GM15510 (cell line): ENCODE data around the gene LAMTOR4.

Experiments used
- POLR2A ChIP-seq: IDR thresholded peaks from 3 replicates; pipeline ENCODE4 v1.6.1; 2011; ENCODE audit warnings: borderline replicate concordance; ENCODE audit not compliant: insufficient read length; ENCODE audit errors: extremely low read depth

The LAMTOR4 gene

DNA sequence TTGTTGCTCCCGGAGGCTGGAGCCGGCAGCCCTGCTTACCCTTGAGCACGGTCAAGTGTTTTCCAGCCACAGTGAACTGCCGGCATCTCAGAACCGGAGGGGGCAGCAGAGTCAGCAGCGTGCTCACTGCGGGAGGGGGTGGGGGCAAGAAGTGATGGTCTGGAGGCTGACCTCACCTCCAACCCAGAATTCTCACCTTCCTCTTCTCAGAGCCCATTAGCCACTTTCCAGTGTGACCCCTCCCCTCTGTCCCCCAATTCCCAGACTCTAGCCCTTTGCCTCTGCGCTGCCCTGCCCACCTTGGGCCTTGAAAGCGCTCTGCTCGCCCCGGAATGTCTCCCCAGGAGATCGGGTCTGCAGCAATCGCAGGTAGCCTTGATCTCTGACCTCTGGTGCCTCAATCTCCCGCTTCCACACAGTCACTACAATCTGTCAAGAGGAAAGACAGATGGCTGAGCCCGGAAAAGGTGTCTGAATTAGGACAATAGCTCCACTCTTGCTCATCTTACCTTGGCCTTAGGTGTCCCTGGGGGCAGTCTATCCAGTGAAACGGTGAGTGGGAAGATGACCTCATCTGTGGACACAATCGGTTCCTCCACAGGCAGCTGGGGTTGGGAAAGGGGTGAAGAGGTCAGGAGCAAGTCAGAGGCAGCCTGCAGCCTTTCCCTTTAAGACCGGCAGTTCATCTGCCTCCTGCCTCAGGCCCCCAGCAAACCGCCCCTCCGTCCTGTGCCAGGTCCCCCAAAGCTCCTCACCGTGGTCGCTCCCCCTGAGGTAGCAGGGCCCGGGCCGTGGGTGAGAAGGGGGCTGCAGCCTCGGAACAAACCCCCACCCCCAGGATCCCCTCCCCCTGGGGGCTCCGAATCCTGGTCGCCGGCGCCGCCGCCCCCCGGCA, 8.9 kb downstream of the LAMTOR4 start:
- TF ChIP-seq POLR2A = no peak

DNA sequence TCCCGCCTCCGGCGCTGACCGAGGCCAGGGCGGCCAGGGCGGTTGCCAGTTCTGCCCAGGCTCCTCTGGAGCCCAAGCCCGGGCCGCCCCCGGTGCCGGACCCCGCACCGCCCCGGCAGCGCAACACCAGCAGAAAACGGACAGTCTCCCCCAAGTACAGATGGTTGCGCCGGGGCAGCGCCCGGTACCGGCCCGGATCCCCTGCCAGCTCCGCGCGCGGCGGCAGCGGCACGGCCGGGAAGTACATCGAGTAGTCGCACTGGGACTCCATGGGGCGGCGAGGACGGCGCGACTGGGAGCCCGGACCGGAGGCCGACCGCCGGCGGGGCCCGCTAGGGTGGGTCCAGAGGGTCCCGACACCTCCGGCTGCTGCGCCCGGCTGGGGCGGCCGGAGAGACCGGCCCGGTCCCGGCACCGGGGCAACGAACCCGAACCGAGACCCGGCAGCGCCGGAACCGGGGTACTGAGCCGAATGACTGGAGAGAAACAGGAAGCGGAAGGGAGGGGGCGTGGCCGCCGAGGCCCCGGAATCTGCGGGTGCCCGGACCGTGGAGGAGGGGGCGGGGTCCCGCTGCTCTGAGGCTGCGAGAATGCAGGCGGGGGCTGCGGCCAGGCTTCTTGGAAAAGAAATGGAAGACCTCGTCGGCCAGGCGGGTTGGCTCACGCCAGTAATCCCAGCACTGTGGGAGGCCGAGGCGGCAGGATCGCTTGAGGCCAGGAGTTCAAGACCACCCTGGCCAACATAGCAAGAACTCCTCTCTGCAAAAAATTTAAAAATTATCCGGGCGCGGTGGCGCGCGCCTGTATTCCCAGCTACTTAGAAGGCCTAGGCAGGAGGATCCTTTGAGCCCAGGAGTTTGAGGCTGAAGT, 9.7 kb downstream of the LAMTOR4 start, which contains the start of gene TRAPPC14:
TRAPPC14 (minus strand) TSS at position 495 of the 870 bp plus-strand sequence; CDS start at position 271, 224 bp downstream.
- peak; percentile 76 for TF ChIP-seq POLR2A

DNA sequence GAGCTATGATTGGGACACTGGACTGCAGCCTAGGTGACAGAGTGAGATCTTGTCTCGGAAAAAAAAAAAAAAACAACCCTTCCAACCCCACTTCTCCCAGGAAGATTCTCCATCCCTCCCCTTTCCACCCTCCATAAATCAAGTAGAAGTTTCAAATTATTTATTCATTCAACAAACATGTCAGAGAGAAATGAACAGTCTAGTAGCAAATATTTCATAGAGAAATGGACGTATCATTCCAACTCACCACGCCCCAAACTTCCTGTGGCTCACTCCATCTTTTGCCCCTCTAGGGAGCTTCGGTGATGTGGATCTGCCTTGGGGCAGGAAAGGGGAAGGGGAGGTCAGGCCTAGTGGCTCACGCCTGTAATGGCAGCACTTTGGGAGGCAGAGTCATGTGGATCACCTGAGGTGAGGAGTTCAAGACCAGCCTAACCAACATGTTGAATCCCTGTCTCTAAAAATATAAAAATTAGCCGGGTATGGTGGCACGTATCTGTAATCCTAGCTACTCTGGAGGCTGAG, 10.4 kb downstream of the LAMTOR4 start:
- no peak for TF ChIP-seq POLR2A

DNA sequence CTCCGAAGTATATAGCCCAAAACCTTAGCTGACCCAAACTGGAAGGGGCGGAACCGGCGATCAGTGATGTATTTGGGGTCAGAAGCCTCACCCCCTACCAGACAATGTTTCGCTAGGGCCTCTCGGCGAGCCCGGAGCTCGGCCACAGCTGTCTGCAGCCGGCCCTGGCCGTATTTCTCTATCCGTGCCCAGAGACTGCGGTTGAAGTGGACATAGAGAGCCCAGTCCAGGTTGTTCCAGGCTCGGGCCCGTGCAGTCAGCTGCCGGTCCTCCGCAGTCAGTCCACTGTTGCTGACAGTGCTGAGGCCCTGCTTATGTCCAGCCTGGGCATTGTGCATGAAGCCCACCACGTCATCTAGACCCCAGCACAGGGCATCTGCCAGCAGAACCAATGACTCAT, 11.3 kb downstream of the LAMTOR4 start:
- TF ChIP-seq POLR2A = no peak

DNA sequence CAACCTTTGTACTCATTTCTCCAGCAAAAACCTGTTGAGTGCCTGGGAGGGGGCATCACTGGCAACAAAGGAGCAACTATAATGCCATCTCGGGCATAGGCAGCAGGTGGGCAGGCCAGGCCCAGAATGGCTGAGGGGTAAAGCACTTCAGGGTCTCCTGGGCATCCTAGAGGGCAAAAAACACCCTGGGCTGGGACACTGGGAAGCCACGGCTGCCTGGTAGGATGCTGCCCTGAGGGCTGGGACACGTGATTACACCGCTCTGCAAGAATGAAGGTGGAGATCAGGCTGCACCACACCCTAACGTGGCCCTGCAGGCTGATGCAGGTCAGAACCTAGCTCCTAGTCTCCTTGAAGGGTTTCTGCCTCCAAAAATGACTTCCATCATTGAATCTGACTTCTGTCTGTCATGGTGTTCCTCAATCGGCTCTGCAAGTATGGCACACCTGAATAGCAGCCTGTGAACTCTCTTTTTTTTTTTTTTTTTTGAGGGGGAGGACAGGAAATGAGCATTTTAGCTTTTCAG, 14.4 kb downstream of the LAMTOR4 start:
- no peak for TF ChIP-seq POLR2A

DNA sequence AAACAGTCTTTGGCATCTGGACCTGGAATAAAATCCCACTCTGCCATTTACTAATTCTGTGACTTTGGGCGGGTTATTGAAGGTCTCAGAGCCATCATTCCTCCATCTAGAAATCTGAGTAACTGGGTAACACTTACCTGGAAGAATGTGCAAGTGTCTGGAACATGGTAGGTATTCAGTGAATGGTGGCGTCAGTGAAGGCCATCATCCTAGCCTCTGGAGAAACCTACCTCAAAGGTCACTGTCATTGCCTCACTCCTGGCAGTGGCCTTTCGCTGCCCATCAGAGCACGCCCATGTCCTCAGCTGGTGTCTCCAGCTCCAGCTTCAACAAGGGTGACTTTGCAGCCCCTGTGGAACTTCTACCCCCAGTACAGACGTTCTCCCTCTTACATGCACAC, 15.2 kb downstream of the LAMTOR4 start:
- no peak for TF ChIP-seq POLR2A

DNA sequence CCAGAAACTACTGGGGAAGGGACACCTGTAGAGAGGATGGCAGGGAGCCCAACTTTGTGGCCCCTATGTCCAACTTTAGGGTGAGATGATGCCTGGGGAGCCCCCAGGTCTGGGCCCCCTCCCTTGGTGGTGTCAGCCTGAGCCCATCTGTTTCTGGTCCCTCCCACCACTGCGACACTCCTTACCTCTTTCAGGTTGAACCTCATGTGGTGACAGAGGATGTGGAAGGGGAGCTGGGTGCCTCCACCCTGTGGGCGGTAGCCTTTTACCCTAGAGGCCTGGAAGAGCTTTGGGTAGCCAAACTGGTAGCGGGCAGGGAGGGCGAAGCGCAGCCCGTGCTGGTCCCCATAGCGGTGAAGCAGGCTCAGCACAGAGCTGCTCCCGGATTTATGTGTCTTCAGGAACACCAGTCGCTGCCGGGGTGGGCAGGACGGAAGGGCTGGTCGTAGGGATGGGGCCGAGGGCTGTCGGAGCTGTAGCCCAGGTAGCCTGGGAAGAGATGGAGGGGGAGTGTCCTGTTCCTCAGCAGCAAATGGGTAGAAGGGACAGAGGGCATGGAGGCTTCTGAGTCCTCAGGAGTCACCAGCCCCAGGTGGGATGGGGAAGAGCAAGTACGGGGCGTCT, 17.7 kb downstream of the LAMTOR4 start:
- TF ChIP-seq POLR2A = no peak

DNA sequence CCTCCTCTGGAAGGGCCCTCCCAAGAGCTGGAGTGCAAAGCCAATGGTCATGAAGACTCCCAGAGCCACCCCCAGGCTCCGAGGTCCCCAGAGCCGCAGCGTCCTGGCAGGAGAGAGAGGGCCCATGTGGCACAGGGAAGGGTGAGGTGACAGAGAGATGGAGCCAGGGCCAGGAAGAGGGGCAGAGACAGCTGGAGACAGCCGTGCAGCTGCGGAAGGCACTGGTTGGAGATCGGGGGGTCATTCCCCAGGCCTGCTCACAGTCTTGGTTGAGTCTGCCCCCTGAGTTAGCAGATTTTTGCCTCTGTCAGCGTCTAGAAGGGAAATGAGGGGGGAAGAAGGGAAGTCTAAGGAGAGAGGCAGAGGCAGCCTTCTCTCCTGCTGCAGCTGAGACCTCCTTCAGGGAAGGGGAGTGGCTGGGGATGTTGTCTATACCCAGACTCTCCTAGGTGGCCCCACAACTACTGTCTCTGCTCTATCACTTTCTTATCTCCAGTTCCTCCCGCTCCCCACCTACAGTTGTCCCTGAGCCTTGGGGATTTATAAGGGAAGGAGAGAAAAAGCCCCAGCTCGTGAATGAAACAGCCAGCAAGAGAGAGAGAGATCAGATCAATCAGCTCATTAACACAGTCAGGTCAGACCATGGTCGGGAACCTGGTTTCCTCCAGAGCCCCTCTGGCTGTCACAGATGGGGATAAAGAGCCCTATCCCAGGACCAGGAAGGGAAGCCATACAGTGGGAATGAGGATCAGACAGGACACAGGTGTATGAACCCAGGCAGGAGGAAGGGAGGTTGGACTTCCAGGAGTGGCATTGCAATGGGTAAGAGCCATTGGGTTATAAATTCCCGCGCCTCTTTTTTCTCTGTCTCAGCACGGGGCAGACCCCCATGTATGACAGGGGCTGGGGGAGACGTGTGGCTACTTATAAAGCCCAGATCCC, 18.5 kb downstream of the LAMTOR4 start:
- no peak for TF ChIP-seq POLR2A

DNA sequence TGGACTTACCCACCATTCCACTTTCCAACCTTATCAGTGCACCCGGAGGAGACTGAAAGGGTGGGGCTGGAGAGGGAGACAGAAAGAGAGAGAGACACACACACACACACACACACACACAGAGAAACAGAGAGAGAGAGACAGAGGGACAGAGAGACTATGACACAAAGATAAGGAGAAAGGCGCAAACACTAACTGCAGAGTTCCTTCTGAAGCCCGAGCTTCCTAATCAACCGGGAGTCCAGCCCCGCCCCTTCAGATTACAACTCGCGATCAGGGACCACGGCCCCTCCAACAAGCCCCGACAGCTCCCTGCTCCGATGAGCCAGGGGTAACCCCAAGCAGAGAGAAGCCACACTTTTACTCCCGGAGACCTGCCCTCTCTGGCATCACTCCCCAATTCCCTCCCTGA, 19.2 kb downstream of the LAMTOR4 start:
- no peak for TF ChIP-seq POLR2A

DNA sequence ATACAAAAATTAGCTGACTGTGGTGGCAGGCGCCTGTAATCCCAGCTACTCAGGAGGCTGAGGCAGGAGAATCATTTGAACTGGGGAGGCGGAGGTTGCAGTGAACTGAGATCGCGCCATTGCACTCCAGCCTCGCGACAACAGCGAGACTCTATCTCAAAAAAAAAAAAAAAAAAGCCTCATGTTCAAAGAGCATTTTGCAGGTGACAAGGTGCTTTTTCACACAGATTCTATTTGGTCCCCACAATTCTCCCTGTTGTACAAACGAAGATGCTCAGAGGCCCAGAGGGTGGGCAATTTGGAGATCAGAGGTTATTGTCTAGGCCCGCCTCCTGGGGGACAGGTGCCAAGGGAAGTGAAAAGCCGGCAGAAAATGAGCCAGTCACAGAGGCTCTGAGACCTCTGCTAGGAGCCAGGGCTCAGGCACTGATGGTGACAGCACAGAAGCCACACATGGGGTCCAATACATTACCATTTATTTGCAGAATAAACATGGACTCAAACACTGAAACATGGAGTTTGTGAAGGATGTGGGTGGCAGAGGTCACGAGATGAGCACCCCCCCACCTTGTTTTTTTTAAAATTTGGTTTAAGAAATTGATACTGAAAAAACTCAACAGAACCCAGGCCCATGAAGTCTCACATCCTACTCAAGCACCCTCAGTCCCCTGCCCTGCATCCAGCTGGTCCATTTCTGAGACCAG, 20.6 kb downstream of the LAMTOR4 start:
- no peak for TF ChIP-seq POLR2A

DNA sequence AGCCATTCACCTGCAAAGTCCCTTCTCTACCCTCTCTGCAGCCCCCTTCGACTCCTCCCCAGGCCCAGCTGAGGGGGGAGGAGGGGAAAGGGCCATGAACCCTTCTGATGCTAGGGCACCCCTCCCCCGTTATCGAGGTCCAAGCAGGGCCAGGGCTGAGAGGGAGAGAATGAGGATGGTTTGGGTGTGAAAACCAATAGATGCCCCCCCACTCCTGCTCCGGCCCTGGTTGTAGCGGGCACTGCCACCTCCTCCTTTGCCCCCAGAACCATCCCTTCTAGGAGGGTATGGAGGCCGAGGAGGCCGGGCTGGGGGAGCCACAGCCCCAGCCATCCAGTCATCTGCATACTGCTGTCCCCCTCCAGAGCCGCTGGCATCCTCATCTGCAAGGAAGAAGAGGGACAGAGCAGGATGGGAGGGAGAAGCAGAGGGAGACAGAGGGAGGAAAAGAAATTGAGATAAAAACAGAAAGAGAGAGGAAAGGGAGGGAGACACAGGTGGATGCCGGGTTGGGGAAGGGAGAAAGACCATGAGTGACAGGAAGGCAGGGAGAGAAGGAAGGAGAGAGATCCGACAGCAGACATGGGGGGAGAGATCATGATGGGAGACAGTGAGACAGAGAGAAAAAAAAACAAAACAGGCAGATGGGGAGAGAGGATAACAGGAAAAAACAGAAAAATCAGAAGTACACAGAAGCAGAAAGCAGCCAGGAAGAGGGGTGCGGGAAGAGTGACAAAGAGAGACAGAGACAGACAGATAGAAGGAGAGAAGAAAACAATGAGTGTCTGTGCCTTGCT, 21.6 kb downstream of the LAMTOR4 start:
- TF ChIP-seq POLR2A = no peak

DNA sequence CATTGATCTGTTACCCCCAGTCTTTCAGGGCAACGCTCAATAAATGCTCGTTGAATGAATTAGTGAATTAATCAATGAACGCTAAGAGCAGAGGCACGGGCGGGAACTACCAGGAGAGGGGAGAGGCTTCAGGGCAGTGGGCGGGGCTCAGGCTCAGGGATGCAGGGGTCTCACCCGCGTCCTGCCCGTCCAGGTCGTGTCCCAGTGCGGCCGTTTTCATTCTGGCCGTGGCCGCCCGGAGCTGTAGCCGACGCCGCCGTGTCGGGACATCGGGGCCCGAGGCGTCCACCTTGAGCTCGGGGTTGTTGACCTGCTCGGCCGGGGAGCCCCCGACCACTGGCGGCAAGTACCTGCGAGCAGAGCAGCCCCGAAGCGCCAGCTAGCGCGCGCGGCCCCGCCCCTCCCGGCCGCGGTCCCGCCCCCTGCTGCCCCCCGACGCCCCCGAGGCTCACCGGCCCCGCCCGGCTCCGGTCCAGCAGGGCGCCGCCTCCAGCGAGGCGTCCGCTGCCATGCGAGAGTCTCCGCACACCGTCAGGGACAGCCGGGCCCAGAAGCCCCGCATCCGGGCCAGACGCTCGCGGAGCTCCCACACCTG, 22.5 kb downstream of the LAMTOR4 start:
- TF ChIP-seq POLR2A = no peak
